Stimulated activated CD8-positive, alpha-beta memory T cell treated with anti-CD3 and anti-CD28 coated beads, Interleukin-2, amount 100 ng/mL, for 48 hours (primary cell): ENCODE data around the gene SLC29A1.
A peak's percentile ranks its signal among the peaks of the same experiment; 100 is the strongest.
"Not testable (repeated sequence)": the region's sequence is repeated elsewhere in the genome, so short reads cannot be mapped to it uniquely, and the experiment has no call there.

Source experiments
- DNase-seq, 2 donors: peaks; one replicate each; pipeline ENCODE4 v3.0.0-alpha.2; 2020; ENCODE audit warnings: low read depth in 2 of 2

The SLC29A1 gene

DNA sequence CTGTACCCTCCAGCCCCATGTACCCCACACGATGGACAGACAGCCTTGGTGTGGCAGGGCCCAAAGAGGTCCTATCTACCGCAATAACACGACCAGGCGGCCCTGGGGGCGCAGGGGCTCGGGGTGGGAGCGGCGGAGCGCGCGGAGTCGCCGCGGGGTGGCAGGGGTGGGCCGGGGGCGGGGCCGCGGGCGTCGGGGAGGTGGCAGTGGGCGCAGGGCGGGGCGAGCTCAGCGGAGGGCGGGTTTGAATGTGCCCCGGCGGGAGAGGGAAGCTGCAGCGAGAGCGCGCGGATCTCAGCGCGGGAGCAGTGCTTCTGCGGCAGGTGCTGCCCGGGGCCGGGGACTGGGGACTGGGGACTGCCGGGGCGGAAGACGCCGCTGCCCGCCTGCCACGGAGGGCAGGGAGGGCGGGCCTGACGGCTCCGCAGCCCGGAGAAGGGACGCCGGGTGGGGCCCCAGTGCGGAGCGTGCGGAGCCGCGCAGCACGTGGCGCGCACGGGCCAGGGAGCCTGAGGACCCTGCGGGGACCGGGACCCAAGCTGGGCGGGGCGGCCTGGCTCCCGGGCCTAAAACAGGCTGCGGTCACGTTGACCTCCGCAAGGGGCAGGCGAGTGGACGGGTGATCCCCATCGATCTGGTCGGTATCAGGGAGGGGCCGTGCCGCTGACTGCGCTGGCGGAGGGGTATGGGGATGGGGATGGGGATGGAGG, at the start of gene SLC29A1:
Gene SLC29A1 (plus strand): TSS at position 277 of the 710 bp plus-strand sequence. CDS start 3,719 bp downstream, outside the sequence.
- DNase-seq = peak; percentile 77 to 81

DNA sequence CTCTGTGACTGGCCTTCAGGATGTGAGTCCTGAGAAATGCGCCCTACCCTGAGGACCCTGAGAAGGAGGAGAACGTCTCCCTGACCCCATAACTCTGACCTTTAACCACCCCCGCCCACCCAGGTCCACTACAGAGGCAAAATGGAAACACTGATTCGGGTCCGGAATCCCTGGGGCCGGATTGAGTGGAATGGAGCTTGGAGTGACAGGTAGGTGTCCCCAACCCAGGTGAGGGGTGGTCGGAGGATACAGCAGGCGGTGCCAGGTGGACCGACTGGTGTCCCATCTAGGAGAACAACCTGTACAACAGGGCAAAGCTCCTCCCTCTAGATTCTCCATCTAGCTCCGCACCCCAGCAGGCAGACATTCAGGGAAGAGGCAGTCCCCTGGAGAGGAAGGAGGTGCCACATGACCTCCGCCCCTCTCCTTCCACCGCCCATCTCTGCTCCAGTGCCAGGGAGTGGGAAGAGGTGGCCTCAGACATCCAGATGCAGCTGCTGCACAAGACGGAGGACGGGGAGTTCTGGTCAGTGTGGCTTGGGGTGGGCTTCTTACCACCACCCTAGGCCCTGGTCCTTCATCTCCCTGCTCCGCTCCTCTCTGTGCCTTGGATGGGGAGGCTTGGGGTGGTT, 47.1 kb upstream of the SLC29A1 start:
- DNase-seq = no peak

DNA sequence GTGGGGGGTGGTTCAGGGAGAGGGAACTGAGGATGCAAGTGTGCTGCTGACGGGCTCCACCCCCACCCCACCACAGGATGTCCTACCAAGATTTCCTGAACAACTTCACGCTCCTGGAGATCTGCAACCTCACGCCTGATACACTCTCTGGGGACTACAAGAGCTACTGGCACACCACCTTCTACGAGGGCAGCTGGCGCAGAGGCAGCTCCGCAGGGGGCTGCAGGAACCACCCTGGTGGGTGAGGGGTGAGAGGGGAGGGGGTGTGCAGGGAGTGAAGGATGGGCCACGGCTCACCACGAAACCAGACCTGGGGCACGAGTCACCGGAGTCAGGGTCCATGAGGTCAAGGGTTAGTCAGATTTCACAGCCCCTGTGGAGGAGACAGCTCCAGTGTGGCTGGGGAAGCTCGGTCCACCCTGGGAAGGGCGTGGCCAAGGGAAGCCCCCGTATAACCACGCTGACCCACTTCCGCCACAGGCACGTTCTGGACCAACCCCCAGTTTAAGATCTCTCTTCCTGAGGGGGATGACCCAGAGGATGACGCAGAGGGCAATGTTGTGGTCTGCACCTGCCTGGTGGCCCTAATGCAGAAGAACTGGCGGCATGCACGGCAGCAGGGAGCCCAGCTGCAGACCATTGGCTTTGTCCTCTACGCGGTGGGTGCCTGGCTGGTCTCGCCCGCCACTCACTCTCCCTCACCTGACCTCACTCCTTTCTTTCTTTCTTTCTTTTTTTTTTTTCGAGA, 46.5 kb upstream of the SLC29A1 start:
- peak; percentile 30 to 34 for DNase-seq

DNA sequence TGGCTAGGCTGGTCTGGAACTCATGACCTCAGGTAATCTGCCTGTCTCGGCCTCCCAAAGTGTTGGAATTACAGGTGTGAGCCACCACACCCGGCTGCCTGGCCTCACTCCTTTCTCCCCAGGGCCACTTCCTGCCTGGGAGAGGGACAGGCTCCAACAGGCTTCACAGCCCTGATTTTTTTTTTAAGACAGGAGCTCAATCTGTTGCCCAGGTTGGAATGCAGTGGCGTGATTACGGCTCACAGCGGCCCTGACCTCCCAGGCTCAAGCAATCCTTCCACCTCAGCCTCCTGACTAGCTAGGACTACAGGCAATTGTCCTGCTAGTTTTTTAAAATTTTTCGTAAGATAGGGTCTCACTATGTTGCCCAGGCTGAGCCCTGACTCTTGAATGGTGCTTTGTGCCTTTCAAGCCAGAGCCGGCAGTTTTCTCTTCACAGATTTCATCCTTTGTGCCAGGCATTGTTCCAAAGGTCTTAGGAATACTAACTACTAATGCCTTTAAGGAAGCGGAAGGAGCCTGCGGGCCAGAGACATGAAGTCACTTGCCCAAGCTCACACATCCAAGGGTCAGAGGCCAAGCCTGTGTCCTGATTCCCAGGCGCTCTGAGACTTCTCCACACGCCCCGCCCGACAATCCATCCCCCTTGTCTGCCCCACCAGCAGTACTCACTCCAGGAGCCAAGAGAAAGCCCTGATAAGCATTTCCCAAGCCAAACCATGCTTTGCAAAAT, 45.5 kb upstream of the SLC29A1 start:
- DNase-seq = no peak

DNA sequence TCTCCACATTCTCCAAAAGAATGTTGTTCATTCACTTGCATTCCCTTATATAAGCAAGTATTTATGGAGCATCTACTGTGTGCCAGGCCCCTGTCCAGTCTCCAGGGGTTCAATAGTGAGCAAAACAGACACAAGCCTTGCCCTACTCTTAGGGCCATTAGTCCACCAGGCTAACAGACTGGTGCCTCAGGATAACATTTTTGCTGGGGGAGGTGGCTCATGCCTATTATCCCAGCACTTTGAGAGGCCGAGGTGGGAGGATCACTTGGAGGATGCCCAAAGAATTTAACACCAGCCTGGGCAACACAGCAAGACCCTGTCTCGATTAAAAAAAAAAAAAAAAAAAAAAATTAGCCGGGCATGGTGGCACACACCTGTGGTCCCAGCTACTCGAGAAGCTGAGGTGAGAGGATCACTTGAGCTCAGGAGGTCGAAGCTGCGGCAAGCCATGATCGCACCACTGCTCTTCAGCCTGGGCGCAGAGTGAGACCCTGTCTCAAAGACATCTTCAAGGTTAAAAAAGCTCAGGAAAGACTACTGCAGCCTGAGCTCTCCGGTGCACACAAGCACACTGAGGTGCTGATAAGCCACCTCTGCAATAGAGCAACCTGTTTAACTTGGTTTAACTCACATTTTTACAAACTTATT, 44.8 kb upstream of the SLC29A1 start:
- DNase-seq = no peak

DNA sequence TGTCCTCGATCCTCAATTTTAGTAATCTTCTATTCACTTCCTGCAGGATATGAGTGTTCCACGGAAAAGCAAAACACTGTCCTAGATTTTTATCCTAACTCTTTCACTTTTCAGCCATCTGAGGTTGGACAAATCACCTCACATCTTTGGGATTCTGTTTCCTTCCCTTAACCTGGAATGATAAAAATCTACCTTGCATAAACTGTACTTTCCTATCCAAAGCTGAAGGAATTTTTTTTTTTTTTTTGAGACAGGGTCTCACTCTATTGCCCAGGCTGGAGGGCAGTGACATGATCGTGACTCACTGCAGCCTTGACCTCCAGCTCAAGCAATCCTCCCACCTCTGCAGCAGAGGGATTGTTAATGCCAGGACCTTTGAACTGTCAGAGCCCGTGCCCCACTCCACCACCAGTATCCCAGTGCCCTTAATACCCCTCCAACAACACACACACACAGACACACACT, 44.3 kb upstream of the SLC29A1 start:
- DNase-seq = no peak

DNA sequence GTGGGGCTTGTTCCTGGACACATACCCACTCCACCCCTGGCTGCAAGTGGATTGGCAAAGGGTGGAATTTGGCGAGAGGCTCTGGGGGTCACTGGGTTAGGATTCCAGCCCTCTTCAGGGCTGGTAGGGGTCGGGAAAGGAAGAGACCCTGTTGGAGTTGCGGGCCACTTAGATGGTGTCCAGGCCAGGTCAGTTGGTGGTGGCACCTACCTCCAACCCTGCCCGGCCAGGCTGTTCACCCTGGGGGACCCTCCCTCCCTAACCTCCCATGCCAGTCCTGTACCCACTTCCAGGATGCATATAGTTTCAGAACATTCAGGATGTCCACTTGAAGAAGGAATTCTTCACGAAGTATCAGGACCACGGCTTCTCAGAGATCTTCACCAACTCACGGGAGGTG, 43.7 kb upstream of the SLC29A1 start:
- DNase-seq = no peak

DNA sequence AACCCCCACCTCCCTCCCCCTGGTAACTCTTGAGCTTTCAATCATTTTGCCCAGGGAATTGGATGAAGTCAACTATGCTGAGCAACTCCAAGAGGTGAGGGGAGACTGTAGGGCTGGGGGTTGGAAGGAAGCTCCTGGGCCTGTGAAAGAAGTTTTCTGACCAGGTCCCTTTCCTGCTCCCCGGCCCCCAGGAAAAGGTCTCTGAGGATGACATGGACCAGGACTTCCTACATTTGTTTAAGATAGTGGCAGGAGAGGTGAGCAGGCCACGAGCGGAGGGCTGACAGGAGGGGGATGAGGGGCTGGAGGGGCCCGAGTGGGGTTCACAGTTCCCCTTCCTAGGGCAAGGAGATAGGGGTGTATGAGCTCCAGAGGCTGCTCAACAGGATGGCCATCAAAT, 43.0 kb upstream of the SLC29A1 start:
- no peak for DNase-seq

DNA sequence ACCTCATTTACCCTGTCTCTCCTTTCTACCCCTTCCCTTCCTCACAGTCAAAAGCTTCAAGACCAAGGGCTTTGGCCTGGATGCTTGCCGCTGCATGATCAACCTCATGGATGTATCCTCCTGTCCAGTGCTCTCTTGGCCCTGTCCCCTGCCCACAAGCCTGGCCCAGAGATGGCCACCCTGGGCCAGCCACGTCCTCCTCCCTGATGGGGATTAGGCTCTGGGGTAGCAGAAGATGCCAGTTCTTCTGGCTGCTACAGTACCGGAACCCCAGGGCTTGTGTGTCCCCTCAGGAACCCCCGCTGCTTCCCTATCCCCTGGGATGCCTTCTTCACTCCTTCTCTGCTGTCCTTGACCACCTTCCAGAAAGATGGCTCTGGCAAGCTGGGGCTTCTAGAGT, 42.5 kb upstream of the SLC29A1 start:
- DNase-seq = no peak

DNA sequence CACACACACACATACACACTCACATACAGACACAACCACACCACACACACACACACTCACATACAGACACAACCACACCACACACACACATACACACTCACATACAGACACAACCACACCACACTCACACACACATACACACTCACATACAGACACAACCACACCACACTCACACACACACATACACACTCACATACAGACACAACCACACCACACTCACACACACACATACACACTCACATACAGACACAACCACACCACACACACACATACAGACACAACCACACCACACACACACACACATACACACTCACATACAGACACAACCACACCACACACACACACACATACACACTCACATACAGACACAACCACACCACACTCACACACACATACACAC, 41.6 kb upstream of the SLC29A1 start:
- DNase-seq = not testable (repeated sequence)

DNA sequence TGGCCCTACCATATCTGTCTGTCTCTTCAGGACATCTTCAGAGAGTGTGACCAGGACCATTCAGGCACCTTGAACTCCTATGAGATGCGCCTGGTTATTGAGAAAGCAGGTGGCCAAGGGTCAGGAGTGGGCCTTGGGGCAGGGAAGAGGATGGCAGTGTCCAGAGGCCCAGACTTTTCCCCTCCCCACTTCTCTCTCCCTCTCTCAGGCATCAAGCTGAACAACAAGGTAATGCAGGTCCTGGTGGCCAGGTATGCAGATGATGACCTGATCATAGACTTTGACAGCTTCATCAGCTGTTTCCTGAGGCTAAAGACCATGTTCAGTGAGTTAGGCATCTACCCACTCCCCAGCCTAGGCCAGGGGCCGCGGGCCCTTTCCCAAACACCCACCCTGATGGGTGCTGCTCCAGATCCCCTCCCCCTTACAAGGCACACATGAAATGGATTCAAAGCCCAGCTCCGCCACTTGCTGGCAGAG, 40.4 kb upstream of the SLC29A1 start:
- DNase-seq = no peak

DNA sequence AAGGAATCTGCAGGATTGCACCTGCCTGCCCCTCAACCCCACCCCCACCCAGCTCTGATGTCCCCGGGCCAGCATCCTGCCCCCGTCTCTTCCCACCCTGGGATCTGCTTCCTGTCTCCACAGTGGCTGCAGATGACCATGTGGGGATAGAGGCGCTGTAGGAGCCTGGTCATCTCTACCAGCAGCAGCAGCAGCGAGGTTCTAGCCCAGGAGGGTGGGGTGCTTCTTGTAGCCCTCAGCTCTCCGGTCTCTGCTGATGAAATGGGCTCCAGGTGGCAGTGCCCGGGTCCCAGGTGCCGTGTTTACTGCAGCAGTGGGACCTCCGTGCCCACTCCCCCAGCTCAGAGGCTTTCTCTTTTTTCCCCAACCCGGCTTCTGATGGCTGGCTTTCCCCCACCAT, 39.6 kb upstream of the SLC29A1 start:
- no peak for DNase-seq

DNA sequence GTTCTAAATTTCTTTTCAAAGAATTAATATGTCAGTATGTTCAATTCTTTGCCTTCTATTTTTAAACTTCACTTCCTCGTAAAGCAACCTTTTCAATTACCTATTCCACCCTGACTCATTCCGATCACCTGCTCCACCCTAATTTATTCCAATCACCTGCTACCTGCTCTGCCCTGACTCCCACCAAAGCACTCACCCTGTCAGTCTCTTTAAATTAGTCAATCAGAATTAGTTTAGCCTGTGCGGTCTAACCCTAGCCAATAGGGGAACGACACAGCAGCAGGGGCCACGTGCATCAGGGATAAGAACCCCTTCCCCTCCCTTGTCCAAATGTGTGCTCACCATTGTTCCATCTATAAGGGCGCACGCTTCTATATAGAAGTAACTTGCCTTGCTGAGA, 38.0 kb upstream of the SLC29A1 start:
- DNase-seq = not testable (repeated sequence)

DNA sequence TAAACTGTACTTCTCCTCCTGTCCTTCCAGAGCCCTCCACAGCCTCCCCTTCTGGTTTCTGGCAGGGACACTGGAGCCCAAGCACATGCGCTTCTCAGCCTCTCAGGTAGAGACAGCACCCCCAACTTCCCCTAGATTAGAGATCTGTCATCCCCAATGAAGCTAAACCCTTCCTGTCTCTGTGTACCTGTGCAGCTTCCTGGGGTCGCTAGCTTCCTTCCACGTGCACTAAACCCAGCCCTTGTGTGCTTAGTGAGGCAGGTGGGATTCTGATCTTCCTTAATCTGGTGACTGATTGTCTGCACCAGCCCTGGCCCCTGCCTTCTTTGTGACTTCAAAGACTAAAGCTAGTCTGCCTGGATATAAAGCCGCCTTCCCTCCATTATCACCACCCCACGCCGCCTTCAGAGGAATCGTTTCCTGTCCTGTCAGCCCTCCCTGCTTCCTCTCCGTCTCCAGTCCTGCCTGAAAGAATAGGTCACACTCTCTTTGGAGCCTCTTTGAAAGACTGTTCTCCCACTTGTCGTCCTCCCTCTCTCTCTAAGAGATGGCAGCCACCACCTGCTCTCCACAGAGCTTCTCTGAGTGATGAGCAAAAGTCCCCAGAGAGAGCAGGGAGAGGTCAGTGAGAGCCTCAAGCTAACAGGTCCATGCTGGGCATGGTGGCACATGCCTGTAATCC, 37.3 kb upstream of the SLC29A1 start:
- no peak for DNase-seq

DNA sequence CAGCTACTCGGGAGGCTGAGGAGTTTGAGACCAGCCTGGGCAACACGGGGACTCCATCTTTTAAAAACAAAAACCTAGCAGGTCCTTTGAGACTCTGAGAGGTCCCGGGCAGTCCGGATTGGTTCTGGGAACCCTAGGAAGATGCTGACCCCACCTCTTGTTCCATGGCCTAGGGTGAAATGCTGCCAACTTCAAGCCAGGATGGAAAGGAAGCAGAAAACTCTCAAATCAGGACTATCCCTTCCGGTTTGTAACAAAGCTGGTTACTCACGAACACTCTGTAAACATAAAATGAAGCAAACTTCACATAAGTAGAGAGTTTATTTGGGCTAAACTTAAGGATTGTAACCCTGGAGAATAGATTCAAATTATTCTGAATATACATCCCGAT, 36.8 kb upstream of the SLC29A1 start:
- DNase-seq = no peak

DNA sequence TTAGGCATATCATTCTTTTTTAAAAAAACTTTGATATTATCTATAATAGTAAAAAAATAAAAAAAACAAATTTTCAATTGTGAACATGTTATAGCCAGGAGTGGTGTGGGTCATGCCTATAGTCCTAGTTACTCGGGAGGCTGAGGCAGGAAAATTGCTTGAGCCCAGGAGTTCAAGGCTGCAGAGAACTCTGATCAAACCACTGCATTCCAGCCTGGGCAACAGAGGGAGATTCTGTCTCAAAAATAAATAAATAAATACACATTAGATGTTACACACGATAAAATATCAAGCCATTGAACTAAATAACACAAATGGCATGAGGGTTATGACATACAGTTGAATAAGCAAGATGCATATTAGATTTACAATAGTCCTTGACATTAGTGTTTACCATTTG, 34.6 kb upstream of the SLC29A1 start:
- no peak for DNase-seq

DNA sequence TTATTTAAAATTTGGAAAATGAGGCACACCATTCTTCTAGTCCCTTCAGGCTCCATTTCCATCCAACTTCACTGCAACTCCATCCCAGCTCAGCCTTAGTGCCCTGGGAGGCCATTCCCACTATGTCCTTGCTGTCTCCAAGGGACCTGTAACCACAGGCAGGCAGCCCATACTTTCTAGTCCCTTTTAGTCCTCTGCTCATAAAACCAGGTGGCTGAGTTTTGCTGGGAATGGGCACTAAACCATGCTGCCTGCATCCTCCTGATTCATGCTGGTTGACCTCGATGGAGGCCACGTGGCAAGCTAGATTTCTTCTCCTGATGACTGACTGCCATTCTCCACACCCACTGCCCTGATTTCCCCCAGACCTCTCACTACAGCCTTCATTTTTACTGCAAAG, 34.1 kb upstream of the SLC29A1 start:
- no peak for DNase-seq

DNA sequence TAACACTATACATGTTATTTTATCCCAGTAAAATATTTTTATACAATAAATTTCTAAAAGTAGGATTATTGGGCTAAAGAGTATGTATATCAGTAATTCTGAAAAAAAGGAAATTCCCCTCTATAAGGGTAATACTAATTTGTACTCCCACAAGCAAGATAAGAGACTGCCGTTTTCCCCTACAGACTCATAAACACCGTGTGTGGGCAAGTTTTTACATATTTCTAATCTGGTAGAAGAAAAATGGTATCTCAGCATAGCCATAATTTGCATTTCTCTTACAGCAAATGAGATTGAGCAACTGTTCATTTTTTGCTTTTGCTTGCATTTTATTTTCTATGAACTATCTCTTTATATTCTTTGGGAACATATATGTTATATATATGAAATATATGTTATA, 32.7 kb upstream of the SLC29A1 start:
- DNase-seq = no peak

DNA sequence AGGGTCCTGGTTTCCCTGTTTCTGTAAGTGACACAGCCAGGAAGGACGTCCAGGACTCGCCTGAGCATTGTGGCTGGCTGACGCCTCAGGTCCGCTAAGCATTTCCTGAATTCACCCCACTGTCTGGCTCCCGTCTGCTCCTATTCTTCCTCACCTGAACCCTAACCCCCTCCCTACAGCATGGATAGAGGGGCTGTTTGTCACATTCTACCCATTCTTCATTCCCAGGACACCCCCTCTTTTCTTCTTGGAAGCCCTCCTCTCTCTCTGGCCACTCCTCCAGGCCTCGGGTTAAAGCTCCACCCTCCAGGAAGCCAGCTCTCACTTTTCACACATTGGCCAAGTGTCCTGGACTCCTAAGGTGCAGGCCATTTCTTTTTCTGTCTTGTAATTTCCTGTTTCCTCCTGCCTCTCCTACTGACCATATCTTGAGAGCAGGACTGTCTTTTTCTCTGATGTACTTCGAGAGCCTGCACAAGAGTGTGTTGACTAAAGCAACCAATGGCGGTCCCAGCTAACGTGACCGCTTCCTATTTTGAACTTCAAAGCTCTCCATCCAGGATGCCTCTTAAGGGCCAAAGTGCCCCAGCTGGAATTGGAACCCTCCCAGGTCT, 30.9 kb upstream of the SLC29A1 start:
- no peak for DNase-seq

DNA sequence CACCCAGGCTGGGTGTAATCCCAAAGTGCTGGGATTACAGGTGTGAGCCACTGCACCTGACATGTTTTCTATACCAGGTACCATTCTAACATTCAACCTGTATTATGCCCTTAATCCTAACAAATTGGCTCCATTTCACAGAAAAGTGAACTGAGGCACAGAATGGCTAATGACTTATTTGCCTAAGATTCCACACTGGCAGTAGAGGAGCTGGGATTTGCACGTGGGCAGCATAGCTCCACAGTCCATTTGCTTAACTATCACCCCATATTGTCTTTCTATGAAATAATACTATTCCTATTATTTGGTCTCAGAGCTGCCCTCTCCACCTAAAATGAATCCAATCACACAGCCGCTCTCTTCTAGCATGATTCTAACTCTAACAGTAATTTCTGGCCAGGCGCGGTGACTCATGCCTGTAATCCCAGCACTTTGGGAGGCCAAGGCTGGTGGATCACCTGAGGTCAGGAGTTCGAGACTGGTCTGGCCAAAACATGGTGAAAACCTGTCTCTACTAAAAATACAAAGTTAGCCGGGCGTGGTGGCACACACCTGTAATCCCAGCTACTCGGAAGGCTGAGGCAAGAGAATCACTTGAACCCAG, 30.0 kb upstream of the SLC29A1 start:
- no peak for DNase-seq
